HEK293 (cell line): Measurements from ENCODE around the gene DCAF5.

Source experiments
- CTCF ChIA-PET: fragments of 350-600 bp; formaldehyde crosslinking; extraction: SDS; loops from one replicate; lab custom pipeline; 2021; ENCODE audit warnings: antibody characterized with exemption; lab: Yijun Ruan, JAX
- POLR2A ChIA-PET: fragments of 300-600 bp; formaldehyde crosslinking; extraction: SDS; loops from one replicate; lab custom pipeline; 2020; ENCODE audit warnings: antibody characterized with exemption, inconsistent platforms; lab: Yijun Ruan, JAX
- H3K27ac ChIP-seq: fragments of 200-500 bp; sonication (Bioruptor generic); 2 replicates; pipeline ENCODE4 v1.5.1; 2014; ENCODE audit warnings: low read depth, low read length, control low read depth, inconsistent platforms; ENCODE audit errors: extremely low read depth
- H3K36me3 ChIP-seq, 2 experiments: fragments of 200-500 bp in 1 of 2; sonication (Bioruptor generic) in 1 of 2; 1 replicate in 1 of 2; 2 replicates in 1 of 2; pipeline ENCODE4 v1.5.1; 2014 to 2017; ENCODE audit warnings: inconsistent platforms in 2 of 2, low read length in 2 of 2; ENCODE audit not compliant: control insufficient read depth in 2 of 2, insufficient read depth in 1 of 2
- H3K4me1 ChIP-seq: fragments of 200-500 bp; sonication (Bioruptor generic); 2 replicates; pipeline ENCODE4 v1.5.1; 2014; ENCODE audit warnings: mild to moderate bottlenecking, low read length, inconsistent platforms; ENCODE audit not compliant: control insufficient read depth, insufficient read depth
- H3K4me3 ChIP-seq: 2 replicates; pipeline ENCODE4 v1.5.1; 2011; ENCODE audit warnings: low read depth, mild to moderate bottlenecking, control low read depth, low read length, moderate library complexity
- H3K9me3 ChIP-seq: fragments of 200-500 bp; sonication (Bioruptor generic); 2 replicates; pipeline ENCODE4 v1.5.1; 2014; ENCODE audit warnings: low read depth, low read length, inconsistent platforms; ENCODE audit not compliant: control insufficient read depth, insufficient read depth
- BCL11B ChIP-seq: fragments of 450-650 bp; formaldehyde crosslinking; IDR thresholded peaks from 2 replicates; pipeline ENCODE4 v1.5.1; 2016; ENCODE audit warnings: low read depth, missing biosample characterization, missing genetic modification characterization
- HOXC10 ChIP-seq: sonication (generic); formaldehyde crosslinking; IDR thresholded peaks from 2 replicates; pipeline ENCODE4 v1.8.1; 2023; ENCODE audit warnings: mild to moderate bottlenecking, missing genetic modification reagents
- KLF8 ChIP-seq: fragments of 450-650 bp; formaldehyde crosslinking; IDR thresholded peaks from 2 replicates; pipeline ENCODE4 v1.5.1; 2016; ENCODE audit warnings: missing biosample characterization, missing genetic modification characterization
- KLF9 ChIP-seq: fragments of 450-650 bp; formaldehyde crosslinking; IDR thresholded peaks from 2 replicates; pipeline ENCODE4 v1.5.1; 2016; ENCODE audit warnings: missing biosample characterization, missing genetic modification characterization, low read depth
- MYNN ChIP-seq: fragments of 450-650 bp; formaldehyde crosslinking; IDR thresholded peaks from 2 replicates; pipeline ENCODE4 v1.5.1; 2016; ENCODE audit warnings: missing biosample characterization, missing genetic modification characterization, borderline replicate concordance
- REPIN1 ChIP-seq: fragments of 450-650 bp; formaldehyde crosslinking; IDR thresholded peaks from 2 replicates; pipeline ENCODE4 v1.5.1; 2017; ENCODE audit warnings: missing biosample characterization, missing genetic modification characterization, low read depth
- SCRT1 ChIP-seq: fragments of 450-650 bp; formaldehyde crosslinking; IDR thresholded peaks from 2 replicates; pipeline ENCODE4 v1.5.1; 2016; ENCODE audit warnings: missing biosample characterization, missing genetic modification characterization, borderline replicate concordance
- TSHZ1 ChIP-seq: fragments of 450-650 bp; formaldehyde crosslinking; IDR thresholded peaks from 2 replicates; pipeline ENCODE4 v1.5.1; 2016; ENCODE audit warnings: missing biosample characterization, missing genetic modification characterization, borderline replicate concordance
- YY2 ChIP-seq: fragments of 450-650 bp; formaldehyde crosslinking; IDR thresholded peaks from 2 replicates; pipeline ENCODE4 v1.5.1; 2016; ENCODE audit warnings: missing biosample characterization, missing genetic modification characterization
- ZBTB1 ChIP-seq: fragments of 450-650 bp; formaldehyde crosslinking; IDR thresholded peaks from 2 replicates; pipeline ENCODE4 v1.5.1; 2016; ENCODE audit warnings: missing biosample characterization, missing genetic modification characterization
- ZNF114 ChIP-seq: fragments of 450-650 bp; formaldehyde crosslinking; IDR thresholded peaks from 2 replicates; pipeline ENCODE4 v1.5.0; 2017; ENCODE audit warnings: missing biosample characterization, missing genetic modification characterization
- ZNF138 ChIP-seq: fragments of 450-650 bp; formaldehyde crosslinking; IDR thresholded peaks from 2 replicates; pipeline ENCODE4 v1.5.1; 2016; ENCODE audit warnings: missing biosample characterization, missing genetic modification characterization, borderline replicate concordance
- ZNF202 ChIP-seq: fragments of 450-650 bp; formaldehyde crosslinking; IDR thresholded peaks from 2 replicates; pipeline ENCODE4 v1.5.1; 2016; ENCODE audit warnings: missing biosample characterization, missing genetic modification characterization, borderline replicate concordance
- ZNF211 ChIP-seq: fragments of 450-650 bp; formaldehyde crosslinking; IDR thresholded peaks from 2 replicates; pipeline ENCODE4 v1.5.1; 2016; ENCODE audit warnings: low read depth, missing biosample characterization, missing genetic modification characterization
- ZNF423 ChIP-seq: fragments of 450-650 bp; formaldehyde crosslinking; IDR thresholded peaks from 2 replicates; pipeline ENCODE4 v1.5.1; 2016; ENCODE audit warnings: missing biosample characterization, missing genetic modification characterization
- ZNF473 ChIP-seq: fragments of 450-650 bp; formaldehyde crosslinking; IDR thresholded peaks from 2 replicates; pipeline ENCODE4 v1.5.1; 2017; ENCODE audit warnings: missing biosample characterization, missing genetic modification characterization
- ZNF510 ChIP-seq: fragments of 450-650 bp; formaldehyde crosslinking; IDR thresholded peaks from 2 replicates; pipeline ENCODE4 v1.5.1; 2018; ENCODE audit warnings: mild to moderate bottlenecking, missing genetic modification characterization, missing biosample characterization; ENCODE audit not compliant: insufficient replicate concordance
- ZNF776 ChIP-seq: fragments of 450-650 bp; formaldehyde crosslinking; IDR thresholded peaks from 2 replicates; pipeline ENCODE4 v1.5.0; 2017; ENCODE audit warnings: missing biosample characterization, missing genetic modification characterization, borderline replicate concordance
- ZXDB ChIP-seq: fragments of 450-650 bp; formaldehyde crosslinking; IDR thresholded peaks from 2 replicates; pipeline ENCODE4 v1.5.1; 2016; ENCODE audit warnings: missing biosample characterization, missing genetic modification characterization
- TF ChIP-seq, protein P1 (sequence below): IDR thresholded peaks from 2 replicates; pipeline ENCODE4 v1.6.1; 2011; ENCODE audit warnings: mild to moderate bottlenecking, low read depth, low read length, borderline replicate concordance
- TF ChIP-seq, protein P2 (sequence below): fragments of 450-650 bp; formaldehyde crosslinking; IDR thresholded peaks from 2 replicates; pipeline ENCODE4 v1.5.1; 2016; ENCODE audit warnings: missing biosample characterization, missing genetic modification characterization
- TF ChIP-seq, protein P3 (sequence below): fragments of 450-650 bp; formaldehyde crosslinking; IDR thresholded peaks from 2 replicates; pipeline ENCODE4 v1.5.1; 2016; ENCODE audit warnings: missing biosample characterization, missing genetic modification characterization

The DCAF5 gene

DNA sequence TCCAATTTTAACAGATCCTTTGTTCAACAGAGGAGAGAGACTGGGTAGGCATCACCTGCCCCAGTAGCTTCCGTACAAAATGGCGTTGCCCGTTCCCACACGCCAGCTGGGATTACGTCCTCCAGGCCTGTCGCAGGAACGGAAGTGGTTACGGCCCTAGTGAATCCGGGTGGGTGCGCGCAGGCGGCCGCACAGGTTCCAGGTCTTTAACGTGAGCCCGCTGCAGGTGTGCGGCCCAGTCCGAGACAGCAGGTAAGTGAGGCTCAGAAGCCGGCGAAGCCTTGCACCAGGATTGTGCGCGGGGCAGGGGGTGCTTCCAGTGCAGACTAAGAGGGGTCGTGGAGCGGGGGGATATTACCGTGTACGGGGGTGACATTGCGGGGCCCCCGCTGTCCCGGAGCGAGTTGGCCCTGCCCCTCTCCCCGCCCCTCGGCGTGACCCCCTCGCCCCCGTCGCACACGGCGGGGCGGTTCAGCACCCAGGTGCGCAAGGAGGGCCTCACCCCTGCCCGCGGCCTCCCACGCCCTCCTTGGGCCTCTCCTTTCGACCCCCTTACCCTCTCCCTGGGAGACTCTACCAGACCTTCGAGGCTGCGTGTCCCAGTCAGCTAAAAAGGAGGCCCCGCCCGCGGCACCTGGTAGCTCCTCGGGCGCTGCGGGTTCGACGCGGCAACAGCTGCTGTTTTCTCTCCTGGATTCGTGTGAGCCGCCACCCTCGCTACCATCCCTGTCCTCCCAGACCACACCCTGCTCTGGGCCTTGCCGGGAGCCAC is 38.6 kb upstream of the DCAF5 start, which contains the start of gene EXD2 (continued):
- TF ChIP-seq ZNF114 (no peak), KLF9 (tag by site-specific recombination) (peak; percentile 86; the same call in 1 of the 2 replicates), ZXDB (tag by site-specific recombination) (peak; percentile 96), ZNF473 (tag by site-specific recombination) (no peak), HOXC10 (CRISPR knock-in tag) (no peak), SCRT1 (tag by site-specific recombination) (peak; percentile 93)
- TF ChIP-seq, protein P1, sequence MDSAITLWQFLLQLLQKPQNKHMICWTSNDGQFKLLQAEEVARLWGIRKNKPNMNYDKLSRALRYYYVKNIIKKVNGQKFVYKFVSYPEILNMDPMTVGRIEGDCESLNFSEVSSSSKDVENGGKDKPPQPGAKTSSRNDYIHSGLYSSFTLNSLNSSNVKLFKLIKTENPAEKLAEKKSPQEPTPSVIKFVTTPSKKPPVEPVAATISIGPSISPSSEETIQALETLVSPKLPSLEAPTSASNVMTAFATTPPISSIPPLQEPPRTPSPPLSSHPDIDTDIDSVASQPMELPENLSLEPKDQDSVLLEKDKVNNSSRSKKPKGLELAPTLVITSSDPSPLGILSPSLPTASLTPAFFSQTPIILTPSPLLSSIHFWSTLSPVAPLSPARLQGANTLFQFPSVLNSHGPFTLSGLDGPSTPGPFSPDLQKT: no peak

GRCh38 chr14:69190191-69190590 is 37.3 kb upstream of the DCAF5 start:
- H3K4me1 ChIP-seq: 0 out of 2 replicates have a peak, but pooled peaks cover 3% of the 10 kb centered on the region
- ChIA-PET POLR2A (no interaction called here), CTCF (interaction anchor here (0.7 to 1.5 kb wide), 5 partner anchors 37 to 327 kb away, joined by 3 to 4 read pairs (median 3); no protein-coding TSS in a partner anchor)
- no peak overlapping the region for H3K4me3 ChIP-seq
- no peak overlapping the region for H3K27ac ChIP-seq
- no peaks in the 10 kb centered on the region for H3K9me3 ChIP-seq
- H3K36me3 ChIP-seq: no peaks in the 10 kb centered on the region
- no peak for TF ChIP-seq REPIN1 (tag by site-specific recombination)
- TF ChIP-seq, all 188 proteins: peak for 0

GRCh38 chr14:69183735-69184134 is 30.8 kb upstream of the DCAF5 start:
- ChIA-PET CTCF (interaction anchor here (0.6 to 1.1 kb wide), 5 partner anchors 24 to 1918 kb away, joined by 3 to 4 read pairs (median 3); no protein-coding TSS in a partner anchor), POLR2A (no interaction called here)
- Histone ChIP-seq H3K9me3 (no peaks in the 10 kb centered on the region), H3K36me3 (no peaks in the 10 kb centered on the region), H3K4me1 (no peaks in the 10 kb centered on the region), H3K27ac (no peak overlapping the region), H3K4me3 (no peak overlapping the region)
- TF ChIP-seq, protein P2, sequence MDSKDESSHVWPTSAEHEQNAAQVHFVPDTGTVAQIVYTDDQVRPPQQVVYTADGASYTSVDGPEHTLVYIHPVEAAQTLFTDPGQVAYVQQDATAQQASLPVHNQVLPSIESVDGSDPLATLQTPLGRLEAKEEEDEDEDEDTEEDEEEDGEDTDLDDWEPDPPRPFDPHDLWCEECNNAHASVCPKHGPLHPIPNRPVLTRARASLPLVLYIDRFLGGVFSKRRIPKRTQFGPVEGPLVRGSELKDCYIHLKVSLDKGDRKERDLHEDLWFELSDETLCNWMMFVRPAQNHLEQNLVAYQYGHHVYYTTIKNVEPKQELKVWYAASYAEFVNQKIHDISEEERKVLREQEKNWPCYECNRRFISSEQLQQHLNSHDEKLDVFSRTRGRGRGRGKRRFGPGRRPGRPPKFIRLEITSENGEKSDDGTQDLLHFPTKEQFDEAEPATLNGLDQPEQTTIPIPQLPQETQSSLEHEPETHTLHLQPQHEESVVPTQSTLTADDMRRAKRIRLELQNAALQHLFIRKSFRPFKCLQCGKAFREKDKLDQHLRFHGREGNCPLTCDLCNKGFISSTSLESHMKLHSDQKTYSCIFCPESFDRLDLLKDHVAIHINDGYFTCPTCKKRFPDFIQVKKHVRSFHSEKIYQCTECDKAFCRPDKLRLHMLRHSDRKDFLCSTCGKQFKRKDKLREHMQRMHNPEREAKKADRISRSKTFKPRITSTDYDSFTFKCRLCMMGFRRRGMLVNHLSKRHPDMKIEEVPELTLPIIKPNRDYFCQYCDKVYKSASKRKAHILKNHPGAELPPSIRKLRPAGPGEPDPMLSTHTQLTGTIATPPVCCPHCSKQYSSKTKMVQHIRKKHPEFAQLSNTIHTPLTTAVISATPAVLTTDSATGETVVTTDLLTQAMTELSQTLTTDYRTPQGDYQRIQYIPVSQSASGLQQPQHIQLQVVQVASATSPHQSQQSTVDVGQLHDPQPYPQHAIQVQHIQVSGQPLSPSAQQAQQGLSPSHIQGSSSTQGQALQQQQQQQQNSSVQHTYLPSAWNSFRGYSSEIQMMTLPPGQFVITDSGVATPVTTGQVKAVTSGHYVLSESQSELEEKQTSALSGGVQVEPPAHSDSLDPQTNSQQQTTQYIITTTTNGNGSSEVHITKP (tag by site-specific recombination): no peak
- TF ChIP-seq ZNF776 (no peak), KLF8 (tag by site-specific recombination) (no peak), ZNF202 (tag by site-specific recombination) (no peak), TSHZ1 (tag by site-specific recombination) (no peak), ZNF138 (tag by site-specific recombination) (no peak), ZNF510 (tag by site-specific recombination) (no peak), BCL11B (no peak), MYNN (tag by site-specific recombination) (no peak), ZNF211 (tag by site-specific recombination) (no peak), YY2 (tag by site-specific recombination) (no peak), ZNF423 (no peak), ZBTB1 (tag by site-specific recombination) (no peak)
- TF ChIP-seq, protein P3, sequence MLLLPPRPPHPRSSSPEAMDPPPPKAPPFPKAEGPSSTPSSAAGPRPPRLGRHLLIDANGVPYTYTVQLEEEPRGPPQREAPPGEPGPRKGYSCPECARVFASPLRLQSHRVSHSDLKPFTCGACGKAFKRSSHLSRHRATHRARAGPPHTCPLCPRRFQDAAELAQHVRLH: no peak
